Panc1 (cell line): ENCODE results near the gene APBB1IP. TPM values are rescaled to one million over a fixed set of nuclear protein-coding genes. Genes with fewer than 3 reads are reported as not detected.

Source experiments
- ATAC-seq: fragments of 200-7000 bp; cut with Tn5 transposase; 2 replicates; pipeline ENCODE4 v1.9.1; 2020; ENCODE audit warnings: mild to moderate bottlenecking, moderate library complexity
- BruUV-seq: library from RNA; stranded (reverse); fragments of 400-500 nt; replicated peaks from 2 replicates; lab custom pipeline; 2021; lab: Mats Ljungman, UMichigan
- CTCF ChIA-PET: fragments of 300-600 bp; sonication (Branson Sonifier 250); formaldehyde crosslinking; loops from one replicate; lab custom pipeline; 2022; ENCODE audit warnings: antibody characterized with exemption; lab: Charles Lee
- POLR2A ChIA-PET: fragments of 300-600 bp; sonication (Branson Sonifier 250); formaldehyde crosslinking; loops from one replicate; lab custom pipeline; 2022; ENCODE audit warnings: antibody characterized with exemption; lab: Charles Lee
- DNase-seq: peaks from one replicate; pipeline ENCODE4 v3.0.0-alpha.2; 2010; ENCODE audit warnings: low read depth, low spot score
- H3K27ac ChIP-seq: 2 replicates; pipeline ENCODE4 v1.5.1; 2011; ENCODE audit warnings: mild to moderate bottlenecking, low read length, inconsistent platforms
- H3K27me3 ChIP-seq: fragments of 200-500 bp; sonication (Bioruptor generic); 2 replicates; pipeline ENCODE4 v1.6.0; 2014; ENCODE audit warnings: low read length, inconsistent platforms; ENCODE audit not compliant: control insufficient read depth, insufficient read depth
- H3K36me3 ChIP-seq: fragments of 200-500 bp; sonication (Bioruptor generic); 2 replicates; pipeline ENCODE4 v1.5.1; 2014; ENCODE audit warnings: inconsistent platforms, mild to moderate bottlenecking, low read length, moderate library complexity; ENCODE audit not compliant: control insufficient read depth, insufficient read depth
- H3K4me1 ChIP-seq: 2 replicates; pipeline ENCODE4 v1.5.1; 2011; ENCODE audit warnings: inconsistent platforms, mild to moderate bottlenecking, low read length, moderate library complexity; ENCODE audit not compliant: control insufficient read depth, insufficient read depth
- H3K4me3 ChIP-seq, 2 experiments: 2 replicates each; pipeline ENCODE4 v1.5.1; 2011 to 2012; ENCODE audit warnings: low read depth in 2 of 2, low read length in 2 of 2, mild to moderate bottlenecking in 2 of 2, inconsistent platforms in 1 of 2, moderate library complexity in 1 of 2
- H3K9me3 ChIP-seq: fragments of 200-500 bp; sonication (Bioruptor generic); 2 replicates; pipeline ENCODE4 v1.5.1; 2014; ENCODE audit warnings: low read depth, mild to moderate bottlenecking, inconsistent platforms, low read length, moderate library complexity; ENCODE audit not compliant: control insufficient read depth, insufficient read depth
- CTCF ChIP-seq: fragments of 450-650 bp; IDR thresholded peaks from 2 replicates; pipeline ENCODE4 v1.5.1; 2017; ENCODE audit warnings: mild to moderate bottlenecking
- POLR2AphosphoS5 ChIP-seq: IDR thresholded peaks from 2 replicates; pipeline ENCODE4 v1.6.1; 2012; ENCODE audit warnings: mild to moderate bottlenecking, low read depth, low read length, moderate library complexity
- REST ChIP-seq, 2 experiments: IDR thresholded peaks; 2 replicates each; pipeline ENCODE4 v1.6.1; 2011 to 2012; ENCODE audit warnings: low read depth in 2 of 2, control low read depth in 1 of 2, low read length in 1 of 2, mild to moderate bottlenecking in 1 of 2, moderate library complexity in 1 of 2; ENCODE audit not compliant: insufficient read depth in 1 of 2
- SIN3A ChIP-seq: IDR thresholded peaks from 2 replicates; pipeline ENCODE4 v1.6.1; 2012; ENCODE audit warnings: low read depth, mild to moderate bottlenecking, low read length, moderate library complexity, borderline replicate concordance; ENCODE audit not compliant: insufficient read depth
- TCF7L2 ChIP-seq: IDR thresholded peaks from 2 replicates; pipeline ENCODE4 v1.6.1; 2011; ENCODE audit warnings: mild to moderate bottlenecking, low read depth, low read length, inconsistent platforms
- in situ Hi-C: cut with HindIII; loops from 2 replicates; pipeline ENCODE4 v1.10.0; 2016; ENCODE audit warnings: low sequenced_read_pairs, low pct_unique_long_range_greater_than_20kb
- intact Hi-C: fragments of 100-400 bp; cut with micrococcal nuclease; formaldehyde crosslinking; loops from one replicate; pipeline ENCODE4 v1.10.0; 2022; ENCODE audit not compliant: unreplicated experiment
- total RNA-seq: library from RNA; stranded (reverse); gene quantifications from one replicate; pipeline ENCODE4 v1.2.1, GENCODE V29; 2021; ENCODE audit not compliant: unreplicated experiment

APBB1IP gene
- total RNA-seq, 1 experiment from 2014 or later: 0.21 TPM

- peaks cover 7% of the 10 kb centered on the region for H3K27me3 ChIP-seq
- no TSS peak for BruUV-seq
- no peaks in the 10 kb centered on the region for H3K4me1 ChIP-seq
- ATAC-seq (no peak), DNase-seq (no peak)
- no peaks in the 10 kb centered on the region for H3K9me3 ChIP-seq
- TF ChIP-seq CTCF: no peak
- no peak for TF ChIP-seq POLR2AphosphoS5
- TF ChIP-seq REST (IDR thresholded peaks at IDR 0.05; ENCODE audit: insufficient read depth in 1 of 2, low read depth in 2 of 2, low read length in 1 of 2): no peak
- no peak for TF ChIP-seq TCF7L2
- TF ChIP-seq SIN3A: no peak
- POLR2A ChIA-PET: no interaction called here
- CTCF ChIA-PET: no interaction called here
- H3K4me3 ChIP-seq: no peak overlapping the region
- no peak overlapping the region for H3K27ac ChIP-seq
- in situ Hi-C loops (no loop called here), intact Hi-C loops (no loop called here)
- no peaks in the 10 kb centered on the region for H3K36me3 ChIP-seq
Measured at GRCh38 chr10:26440088-26440470, 1.9 kb downstream of the APBB1IP start.

- ChIA-PET CTCF (no interaction called here), POLR2A (no interaction called here)
- BruUV-seq: no TSS peak
- Histone ChIP-seq H3K4me3 (no peak overlapping the region), H3K9me3 (no peaks in the 10 kb centered on the region), H3K4me1 (no peaks in the 10 kb centered on the region), H3K36me3 (no peaks in the 10 kb centered on the region), H3K27me3 (peaks cover 7% of the 10 kb centered on the region), H3K27ac (no peak overlapping the region)
- in situ Hi-C loops (no loop called here), intact Hi-C loops (no loop called here)
- TF ChIP-seq TCF7L2 (no peak), SIN3A (no peak), POLR2AphosphoS5 (no peak), CTCF (no peak), REST (IDR thresholded peaks at IDR 0.05; ENCODE audit: insufficient read depth in 1 of 2, low read depth in 2 of 2, low read length in 1 of 2) (no peak)
- DNase-seq (no peak), ATAC-seq (no peak)
Measured at GRCh38 chr10:26441491-26442214, 3.5 kb downstream of the APBB1IP start.
